CD4-positive, alpha-beta T cell treated with Interleukin-15 for 4 hours (primary cell): ENCODE data around the gene DNAJC3.
"Not testable (repeated sequence)": the region's sequence is repeated elsewhere in the genome, so short reads cannot be mapped to it uniquely, and the experiment has no call there.

Source experiments
- DNase-seq: peaks from one replicate; pipeline ENCODE4 v3.0.0-alpha.2; 2020; ENCODE audit warnings: low spot score

The DNAJC3 gene

DNA sequence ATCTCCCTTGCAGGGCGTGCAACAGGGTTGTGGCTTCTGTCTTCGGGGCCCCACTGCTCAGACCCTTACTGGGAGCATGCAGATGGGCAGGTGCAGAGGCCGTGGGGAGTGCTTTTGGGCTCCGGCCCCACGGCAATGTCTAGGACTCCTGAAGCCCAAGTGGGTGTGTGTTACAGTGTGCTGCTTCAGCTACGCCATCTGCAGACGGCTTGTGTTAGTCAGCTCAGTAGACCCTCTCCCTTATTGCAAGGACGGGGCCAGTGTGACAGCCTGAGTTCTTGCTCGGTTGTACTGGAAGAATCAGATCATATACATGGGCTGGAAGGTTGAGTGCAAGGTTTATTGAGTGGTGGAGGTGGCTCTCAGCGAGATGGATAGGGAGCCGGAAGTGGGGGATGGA is 39.3 kb downstream of the DNAJC3 start:
- DNase-seq: no peak

DNA sequence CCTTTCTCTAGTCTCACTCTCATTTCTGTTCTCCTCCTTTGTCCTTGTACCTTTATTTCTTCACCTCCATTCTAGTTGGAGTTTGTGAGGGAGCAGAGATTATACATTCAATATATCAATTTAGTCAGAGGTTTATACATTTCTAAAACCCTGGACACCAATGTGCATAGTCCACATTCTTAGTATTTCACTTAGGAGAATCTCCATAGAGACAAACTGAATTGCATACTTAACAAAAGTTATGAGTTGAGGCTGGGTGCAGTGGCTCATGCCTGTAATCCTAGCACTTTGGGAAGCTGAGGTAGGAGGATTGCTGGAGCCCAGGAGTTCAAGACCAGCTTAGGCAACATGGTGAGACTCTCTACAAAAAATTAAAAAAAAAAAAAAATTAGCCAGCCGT is 45.3 kb downstream of the DNAJC3 start:
- DNase-seq: no peak

DNA sequence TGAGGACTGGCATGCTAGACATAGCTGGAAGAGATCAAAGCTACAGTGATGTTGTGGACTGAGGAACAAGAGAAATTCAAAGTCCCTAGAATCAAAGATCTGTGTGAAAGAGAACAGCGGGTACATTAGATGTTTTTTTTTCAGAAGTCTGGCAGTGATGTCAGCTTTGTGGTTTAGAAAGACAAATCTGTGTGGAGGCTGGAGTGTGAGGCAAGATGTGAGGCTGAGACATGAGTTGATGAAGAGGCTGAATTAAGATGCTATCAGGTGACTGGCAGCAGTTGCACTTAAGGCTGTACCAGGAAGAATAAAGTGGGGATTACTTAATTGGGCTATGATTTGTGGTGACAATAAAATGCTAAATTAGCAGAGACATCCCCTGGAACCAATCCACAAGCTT is 46.5 kb downstream of the DNAJC3 start:
- DNase-seq: no peak

DNA sequence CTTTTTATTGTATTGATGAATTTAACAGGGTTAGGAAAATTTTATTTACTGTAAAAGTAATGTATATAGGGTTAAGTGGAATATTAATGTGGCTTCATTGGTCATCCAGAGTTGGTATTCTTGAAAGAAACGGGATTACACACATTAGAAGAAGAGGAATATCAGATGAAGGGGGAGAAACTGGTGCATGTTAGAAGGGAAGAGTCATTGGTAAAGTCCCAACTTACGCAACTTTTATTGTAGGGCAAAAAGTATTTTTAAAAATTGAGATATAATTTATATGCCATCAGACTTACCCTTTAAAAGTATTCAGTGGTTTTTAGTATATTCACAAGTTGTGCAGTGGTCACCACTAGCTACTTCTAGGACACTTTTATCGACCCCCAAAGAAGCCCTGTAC is 47.3 kb downstream of the DNAJC3 start:
- DNase-seq: no peak

DNA sequence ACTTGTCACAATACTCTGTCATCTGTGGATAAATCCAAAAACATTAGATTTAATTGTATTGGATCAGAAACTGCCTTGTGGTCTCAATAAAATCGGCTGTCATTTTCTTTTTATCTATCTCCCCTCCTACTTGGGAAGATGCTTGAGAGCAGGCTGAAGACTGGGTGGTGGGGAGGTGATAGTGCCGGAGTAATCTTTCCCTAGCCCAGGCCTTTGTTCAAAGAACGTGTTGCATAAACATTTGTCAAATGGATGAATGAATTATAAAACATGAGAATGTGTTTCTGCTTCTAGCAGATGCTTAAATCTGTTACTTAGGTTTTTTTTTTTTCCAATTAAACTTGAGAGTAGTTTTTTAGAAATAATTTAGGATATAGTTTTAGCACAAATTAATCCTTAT is 49.9 kb downstream of the DNAJC3 start:
- DNase-seq: no peak

DNA sequence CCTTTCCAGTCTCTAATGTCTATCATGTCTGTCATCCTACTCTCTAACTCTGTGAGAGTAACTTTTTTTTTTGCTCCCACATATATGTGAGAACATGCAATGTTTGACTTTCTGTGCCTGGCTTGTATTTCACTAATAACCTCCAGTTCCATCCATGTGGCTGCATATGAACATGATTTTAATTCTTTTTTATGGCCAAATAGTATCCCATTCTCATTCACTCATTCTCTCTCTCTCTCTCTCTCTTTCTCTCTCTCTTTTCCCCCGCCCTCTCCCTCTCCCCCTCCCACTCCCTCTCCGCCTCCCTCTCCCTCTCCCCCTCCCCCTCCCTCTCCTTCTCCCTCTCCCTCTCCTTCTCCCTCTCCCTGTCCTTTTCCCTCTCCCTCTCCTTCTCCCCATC is 52.0 kb downstream of the DNAJC3 start:
- no peak for DNase-seq

DNA sequence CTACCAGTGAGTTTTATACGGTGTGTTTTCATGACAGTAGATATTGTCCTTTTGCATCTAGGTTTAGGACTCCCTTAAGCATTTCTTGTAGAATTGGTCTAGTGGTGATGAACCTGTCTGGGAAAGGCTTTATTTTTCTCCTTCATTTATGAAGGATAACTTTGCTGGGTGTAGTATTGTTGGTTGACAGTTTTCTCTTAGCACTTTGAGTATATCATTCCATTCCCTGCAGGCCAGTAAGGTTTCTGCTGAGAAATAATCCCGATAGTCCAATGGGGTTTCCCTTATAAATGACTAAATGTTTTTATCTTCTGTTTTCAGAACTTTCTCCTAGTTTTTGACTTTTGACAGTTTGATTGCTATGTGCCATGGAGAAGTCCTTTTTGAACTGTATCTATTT is 57.2 kb downstream of the DNAJC3 start:
- no peak for DNase-seq

DNA sequence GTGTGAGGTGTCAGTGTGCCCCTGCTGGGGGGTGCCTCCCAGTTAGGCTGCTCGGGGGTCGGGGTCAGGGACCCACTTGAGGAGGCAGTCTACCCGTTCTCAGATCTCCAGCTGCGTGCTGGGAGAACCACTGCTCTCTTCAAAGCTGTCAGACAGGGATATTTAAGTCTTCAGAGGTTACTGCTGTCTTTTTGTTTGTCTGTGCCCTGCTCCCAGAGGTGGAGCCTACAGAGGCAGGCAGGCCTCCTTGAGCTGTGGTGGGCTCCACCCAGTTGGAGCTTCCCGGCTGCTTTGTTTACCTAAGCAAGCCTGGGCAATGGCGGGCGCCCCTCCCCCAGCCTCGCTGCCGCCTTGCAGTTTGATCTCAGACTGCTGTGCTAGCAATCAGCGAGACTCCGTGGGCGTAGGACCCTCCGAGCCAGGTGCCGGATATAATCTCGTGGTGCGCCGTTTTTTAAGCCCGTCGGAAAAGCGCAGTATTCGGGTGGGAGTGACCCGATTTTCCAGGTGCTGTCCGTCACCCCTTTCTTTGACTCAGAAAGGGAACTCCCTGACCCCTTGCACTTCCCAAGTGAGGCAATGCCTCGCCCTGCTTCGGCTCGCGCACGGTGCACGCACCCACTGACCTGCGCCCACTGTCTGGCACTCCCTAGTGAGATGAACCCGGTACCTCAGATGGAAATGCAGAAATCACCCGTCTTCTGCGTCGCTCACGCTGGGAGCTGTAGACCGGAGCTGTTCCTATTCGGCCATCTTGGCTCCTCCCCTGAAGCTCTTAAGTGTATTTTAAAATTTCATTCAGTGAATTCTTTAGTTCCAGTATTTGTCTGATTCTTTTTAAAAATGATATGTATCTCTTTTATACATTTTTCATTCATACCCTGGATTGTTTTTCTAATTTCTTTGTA is 63.4 kb downstream of the DNAJC3 start:
- not testable (repeated sequence) for DNase-seq

DNA sequence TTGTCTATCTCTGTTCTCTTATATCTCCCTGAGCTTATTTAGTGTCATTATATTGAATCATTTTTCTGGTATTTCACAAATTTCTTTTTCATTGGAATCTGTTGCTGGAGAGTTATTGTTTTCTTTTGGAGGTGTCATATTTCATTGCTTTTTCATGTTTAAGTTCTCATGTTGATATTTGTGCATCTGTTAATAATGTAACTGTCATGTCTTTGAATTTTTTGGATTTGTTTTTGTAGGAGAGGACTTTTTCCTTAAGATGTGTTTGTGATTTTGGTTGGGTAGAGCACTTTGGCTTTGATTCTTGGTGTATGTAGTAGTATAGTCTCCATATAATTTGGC is 64.0 kb downstream of the DNAJC3 start:
- DNase-seq: no peak

DNA sequence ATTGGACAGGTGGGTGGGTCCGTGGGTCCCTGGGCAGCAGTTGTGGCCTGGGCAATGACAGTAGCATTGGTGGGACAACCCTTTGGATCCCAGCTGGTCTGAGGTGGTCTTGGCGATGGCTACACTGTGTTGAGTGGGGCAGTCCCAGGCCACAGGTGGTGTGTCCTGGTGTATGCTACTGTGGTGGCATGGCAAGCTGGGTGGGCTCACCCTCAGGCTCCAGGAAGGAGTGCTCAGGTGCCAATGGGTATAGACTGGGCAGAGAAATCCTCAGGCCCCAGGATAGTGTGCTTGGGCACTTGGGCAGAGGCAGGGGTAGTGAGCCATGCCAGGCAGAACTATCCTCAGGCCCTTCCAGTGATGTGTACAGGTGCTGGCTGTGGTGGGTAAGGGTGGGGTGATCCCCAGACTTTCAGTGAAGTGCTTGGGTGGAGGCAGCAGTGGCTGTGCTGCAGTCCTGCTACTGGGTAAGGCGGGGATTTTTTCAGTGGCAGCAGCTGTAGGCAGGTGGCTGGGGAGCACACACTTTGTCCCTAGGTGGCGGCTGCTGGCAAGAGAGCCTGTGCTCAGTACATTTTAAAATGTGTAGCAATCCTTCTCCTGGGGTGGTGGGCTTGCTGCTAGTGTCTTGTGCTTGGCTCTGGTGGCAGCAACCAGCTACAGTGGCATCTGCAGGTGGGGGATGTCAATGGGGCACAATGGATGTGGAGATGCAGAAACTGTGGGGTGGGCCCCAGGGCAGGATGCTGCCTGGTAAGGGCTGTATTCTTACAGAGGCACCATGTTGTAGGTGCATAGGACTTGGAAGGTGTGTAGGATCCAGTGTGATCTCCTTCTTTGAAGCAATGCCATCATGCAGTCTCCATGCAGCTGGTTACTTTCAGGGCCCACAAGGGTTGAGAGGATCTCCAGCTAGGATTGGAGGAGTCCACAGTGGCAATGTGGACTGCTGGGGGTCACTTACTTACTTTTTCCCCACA is 64.9 kb downstream of the DNAJC3 start:
- no peak for DNase-seq

DNA sequence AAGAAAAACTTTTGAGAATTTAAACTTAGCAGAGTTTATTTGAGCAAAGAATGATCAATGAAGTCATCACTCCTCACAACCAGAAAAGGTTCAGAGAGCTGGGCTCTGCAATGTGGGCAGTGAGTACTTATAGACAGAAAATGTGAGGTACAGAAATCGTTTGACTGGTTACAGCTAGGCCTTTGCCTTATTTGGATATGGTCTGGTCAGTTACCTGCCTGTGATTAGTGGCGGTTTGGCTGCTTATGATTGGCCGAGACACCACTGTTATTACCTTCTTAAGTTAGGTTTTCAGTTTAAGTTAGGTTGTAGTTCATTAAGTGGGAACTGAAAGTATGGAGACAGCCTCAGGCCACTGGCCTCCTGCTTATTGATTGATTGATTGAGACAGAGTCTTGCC is 66.3 kb downstream of the DNAJC3 start:
- DNase-seq: no peak

DNA sequence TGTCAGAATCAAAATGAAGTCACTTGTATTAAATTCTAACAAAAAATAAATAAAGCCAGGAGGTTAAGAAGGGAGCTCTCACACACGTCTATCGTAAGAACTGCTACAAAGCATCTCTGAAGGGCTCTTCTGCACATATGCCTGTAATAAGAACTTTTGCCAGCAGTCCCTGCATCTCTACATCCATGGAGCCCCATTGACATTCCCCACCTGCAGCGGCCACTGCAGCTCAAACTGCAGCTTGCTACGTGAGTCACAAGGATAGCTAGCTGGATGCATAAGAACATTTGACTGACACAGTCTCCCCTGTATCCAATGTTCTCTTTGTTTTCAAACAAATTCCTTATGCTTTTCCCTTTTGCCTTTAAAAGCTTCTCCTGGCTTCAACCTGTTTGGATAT is 68.3 kb downstream of the DNAJC3 start:
- no peak for DNase-seq

DNA sequence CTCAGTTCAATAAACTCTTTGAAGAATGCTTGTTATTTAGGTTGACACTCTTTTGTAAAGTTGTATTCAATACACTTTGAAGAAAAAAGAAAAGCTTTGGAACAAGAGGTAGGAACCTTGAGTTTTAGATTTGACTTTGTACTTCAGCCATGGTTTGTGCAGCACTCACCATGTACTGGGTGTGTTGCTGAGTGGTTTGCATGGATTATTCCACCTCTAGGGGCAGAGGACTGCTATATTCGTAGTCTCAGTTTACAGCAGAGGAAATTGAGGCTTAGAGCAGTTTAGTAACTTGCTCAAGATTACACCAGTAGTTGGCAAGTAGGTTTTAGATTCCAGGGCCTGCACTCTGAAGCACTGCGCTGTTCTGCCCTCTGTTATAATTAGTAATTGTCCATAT is 68.8 kb downstream of the DNAJC3 start:
- no peak for DNase-seq

DNA sequence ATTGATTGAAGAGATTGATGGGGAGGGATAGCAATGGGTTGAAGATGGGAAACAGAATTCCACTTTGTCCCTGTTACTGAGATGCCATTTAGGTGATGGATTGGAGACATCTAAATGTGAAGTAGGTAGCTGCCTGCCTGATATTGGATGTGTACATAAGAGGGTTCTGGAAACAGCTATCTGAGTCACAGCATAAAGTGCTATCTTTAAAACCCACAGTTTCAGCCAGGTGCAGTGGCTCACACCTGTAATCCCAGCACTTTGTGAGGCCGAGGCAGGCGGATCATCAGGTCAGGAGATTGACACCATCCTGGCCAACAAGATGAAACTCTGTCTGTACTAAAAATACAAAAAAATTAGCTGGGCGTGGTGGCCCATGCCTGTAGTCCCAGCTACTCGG is 72.6 kb downstream of the DNAJC3 start:
- DNase-seq: no peak

DNA sequence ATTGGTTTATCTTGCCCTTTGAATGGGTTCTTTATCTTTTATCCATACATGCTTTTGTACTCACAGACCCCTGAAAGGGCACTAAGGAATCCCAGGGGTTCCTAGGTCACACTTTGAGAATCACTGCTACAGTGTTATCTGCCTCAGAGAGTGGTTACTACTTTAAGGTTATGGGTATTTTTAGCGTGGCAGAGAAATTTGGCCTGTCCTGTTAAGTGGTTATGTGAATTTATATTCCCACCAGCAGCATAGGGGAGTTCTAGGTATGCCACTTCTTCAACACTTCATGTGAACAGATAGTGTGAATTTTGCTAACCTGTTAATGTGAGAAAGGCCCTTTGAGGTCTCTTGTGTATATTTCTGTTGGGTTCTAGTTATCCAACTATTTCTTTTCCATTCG is 75.7 kb downstream of the DNAJC3 start:
- no peak for DNase-seq

DNA sequence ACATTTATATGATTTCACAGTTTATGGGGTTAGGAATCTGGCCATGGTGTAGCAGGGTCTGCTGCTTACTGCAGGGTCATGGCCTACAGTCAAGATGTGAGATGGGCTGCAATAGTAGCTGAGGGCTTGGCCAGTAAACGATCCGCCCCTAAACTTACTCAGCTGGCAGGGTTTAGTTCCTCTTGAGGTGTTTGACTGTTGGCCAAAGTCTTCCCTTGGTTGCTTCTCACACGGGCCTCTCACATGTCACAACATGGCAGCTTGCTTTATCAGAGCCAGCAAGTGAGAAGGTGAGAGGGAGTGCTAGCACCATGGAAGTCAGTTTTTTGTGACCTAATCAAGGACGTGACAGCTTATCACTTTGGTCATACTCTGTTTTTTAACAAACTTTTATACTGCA is 77.1 kb downstream of the DNAJC3 start:
- DNase-seq: no peak

DNA sequence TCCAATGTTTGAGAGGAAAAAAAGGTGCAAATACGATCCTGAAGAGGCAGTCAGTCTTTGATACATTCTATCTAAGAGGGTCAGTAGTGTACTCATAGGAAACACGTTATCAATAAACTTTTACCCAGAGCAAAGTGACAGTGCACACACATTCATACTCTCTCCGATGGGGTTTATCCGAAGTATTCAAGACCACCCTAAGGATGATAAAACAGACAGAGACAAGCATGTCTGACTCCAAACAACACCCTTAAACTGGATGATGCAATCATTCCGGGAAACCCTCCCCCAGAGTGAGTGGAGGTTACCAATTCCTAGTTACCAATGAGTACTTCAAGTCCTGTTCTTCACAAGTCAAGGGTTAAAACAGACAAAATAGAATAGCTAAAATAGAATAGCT is 79.1 kb downstream of the DNAJC3 start:
- DNase-seq: no peak

DNA sequence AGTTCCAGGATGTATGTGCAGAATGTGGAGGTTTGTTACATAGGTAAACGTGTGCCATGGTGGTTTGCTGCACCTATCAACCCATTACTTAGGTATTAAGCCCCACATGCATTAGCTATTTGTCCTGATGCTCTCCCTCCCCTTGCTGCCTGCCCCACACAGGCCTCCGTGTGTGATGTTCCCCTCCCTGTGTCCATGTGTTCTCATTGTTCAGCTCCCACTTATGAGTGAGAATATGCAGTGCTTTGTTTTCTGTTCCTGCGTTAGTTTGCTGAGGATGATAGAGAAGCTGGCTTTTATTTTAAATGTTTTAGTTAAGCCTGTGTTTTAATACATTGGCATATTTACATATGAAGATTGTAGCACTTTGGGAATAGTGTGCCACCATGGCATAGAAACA is 85.7 kb downstream of the DNAJC3 start:
- not testable (repeated sequence) for DNase-seq

DNA sequence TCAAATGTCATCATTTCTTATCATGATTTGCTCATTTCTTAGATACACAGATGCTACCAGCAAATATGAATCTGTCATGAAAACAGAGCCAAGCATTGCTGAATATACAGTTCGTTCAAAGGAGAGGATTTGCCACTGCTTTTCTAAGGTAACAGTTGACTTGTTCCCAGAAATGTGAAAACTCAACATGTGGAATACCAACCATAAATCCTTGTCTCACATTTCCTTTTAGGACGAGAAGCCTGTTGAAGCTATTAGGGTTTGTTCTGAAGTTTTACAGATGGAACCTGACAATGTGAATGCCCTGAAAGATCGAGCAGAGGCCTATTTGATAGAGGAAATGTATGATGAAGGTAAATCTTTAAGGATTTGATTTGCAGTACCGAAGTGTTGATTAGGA is 86.7 kb downstream of the DNAJC3 start:
- no peak for DNase-seq

DNA sequence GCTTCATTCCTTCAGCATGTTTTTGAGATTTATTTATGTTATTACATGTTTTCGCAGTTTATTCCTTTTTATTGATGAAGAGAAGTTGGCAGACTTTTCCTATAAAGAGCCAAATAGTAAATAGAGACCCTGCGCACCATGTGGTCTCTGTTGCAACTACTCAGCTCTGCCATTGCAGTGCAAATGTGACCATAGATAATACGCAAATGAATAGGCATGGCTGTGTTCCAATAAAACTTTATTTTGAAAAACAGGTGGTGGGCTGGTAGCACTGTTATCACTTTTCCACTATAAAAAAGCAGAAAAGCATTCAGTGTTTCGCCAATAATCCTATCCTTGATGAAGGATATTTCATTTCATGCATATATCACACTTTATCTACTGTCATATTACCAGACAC is 95.0 kb downstream of the DNAJC3 start:
- no peak for DNase-seq

DNA sequence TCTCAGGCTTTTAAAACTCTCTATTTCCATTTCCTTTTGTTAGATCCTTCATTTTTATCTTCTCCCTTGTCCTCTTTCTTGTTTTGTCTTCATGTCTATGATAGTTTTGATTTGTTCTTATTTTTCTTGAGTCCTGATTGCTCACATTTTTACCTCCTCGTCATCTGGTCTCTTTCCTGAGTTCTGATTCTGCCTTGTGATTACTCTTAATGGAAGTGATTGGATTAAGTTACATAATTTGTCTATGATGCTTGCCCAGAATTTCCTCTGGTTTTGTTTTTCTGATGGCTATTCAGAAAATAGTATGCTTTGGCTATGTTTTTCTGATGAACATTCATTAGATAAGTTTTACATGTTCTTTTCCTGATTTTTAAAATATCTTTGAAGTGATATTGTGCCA is 102.6 kb downstream of the DNAJC3 start:
- no peak for DNase-seq

DNA sequence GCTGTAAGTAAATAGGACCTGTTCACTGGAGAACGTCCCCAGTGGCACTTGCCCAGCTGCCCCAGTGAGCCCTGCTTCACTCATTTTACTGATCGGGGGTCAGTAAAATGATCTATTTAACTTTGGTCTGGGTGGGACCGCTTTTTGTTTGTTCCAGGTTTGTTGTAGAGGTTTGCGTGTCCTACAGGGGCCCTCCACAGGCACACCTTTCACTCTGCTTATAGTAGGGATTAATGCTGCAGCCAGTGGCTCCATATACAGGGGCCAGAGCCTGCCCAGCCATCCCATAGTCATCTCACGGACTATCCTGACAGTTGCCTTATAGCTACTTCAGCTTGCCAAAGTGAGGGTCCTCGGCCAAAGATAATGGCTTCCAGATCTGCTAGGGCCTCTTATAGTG is 104.1 kb downstream of the DNAJC3 start:
- no peak for DNase-seq

DNA sequence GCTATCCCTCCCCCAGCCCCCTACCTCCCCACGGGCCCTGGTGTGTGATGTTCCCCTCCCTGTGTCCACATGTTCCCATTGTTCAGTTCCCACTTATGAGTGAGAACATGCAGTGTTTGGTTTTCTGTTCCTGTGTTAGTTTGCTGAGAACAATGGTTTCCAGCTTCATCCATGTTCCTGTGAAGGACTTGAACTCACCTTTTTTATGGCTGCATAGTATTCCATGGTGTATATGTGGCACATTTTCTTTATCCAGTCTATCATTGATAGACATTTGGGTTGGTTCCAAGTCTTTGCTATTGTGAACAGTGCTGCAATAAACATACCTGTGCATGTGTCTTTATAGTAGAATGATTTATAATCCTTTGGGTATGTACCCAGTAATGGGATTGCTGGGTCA is 105.0 kb downstream of the DNAJC3 start:
- not testable (repeated sequence) for DNase-seq
